ENCODE results near the gene TNFRSF1B.

TNFRSF1B gene

DNA sequence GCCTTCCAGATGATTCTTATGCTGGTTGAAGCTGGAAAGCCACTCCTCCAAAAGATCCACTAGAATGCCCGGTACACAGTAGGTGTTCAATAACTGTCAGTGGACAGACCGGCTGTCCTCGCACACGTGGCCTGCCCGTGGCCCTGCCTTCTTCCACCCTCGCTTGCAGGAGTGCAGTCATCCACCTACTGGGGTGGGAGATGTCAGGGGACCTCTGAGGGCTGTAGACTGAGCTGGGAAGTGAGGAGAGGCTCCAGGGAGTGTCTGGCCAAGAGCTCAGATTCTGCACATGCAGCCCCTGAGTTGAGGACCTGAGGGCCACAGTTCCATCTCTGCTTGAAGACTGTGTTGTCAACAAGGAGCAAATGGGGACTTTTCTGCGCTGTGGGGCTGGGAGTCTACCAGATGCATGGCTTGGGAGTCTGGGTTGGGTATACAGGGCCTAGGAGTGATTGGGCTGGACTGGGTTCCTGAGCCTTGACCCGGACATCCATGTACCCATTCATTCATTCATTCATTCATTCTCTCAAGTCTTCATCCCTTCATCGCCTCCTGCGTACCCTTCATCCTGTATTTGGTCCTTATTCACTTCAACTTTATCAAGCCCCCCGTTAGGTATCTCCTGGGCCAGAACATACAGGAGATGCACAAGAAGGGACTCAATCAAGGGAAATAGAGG, 4.2 kb upstream of the TNFRSF1B start:
- H4K20me1 ChIP-seq (ENCODE audit: insufficient read depth, low read length) = no peaks in the 10 kb centered on the region
- H3K27ac ChIP-seq (ENCODE audit: low read length) = peak overlapping the region; percentile 93
- H2AFZ ChIP-seq (ENCODE audit: low read length) = peak overlapping the region; percentile 71
- H3K4me1 ChIP-seq (ENCODE audit: low read length) = peaks cover 32% of the 10 kb centered on the region
- H3K36me3 ChIP-seq (replicated peaks; ENCODE audit: insufficient read depth, low read length) = no peaks in the 10 kb centered on the region
- H3K4me2 ChIP-seq (ENCODE audit: low read depth, low read length) = peak overlapping the region; percentile 70
- H3F3A ChIP-seq (ENCODE audit: insufficient read depth, low read length) = peaks cover 12% of the 10 kb centered on the region
- no peak for DNase-seq
- no peaks in the 10 kb centered on the region for H3K27me3 ChIP-seq (replicated peaks; ENCODE audit: insufficient read depth, low read length)
- peaks cover 6% of the 10 kb centered on the region for H3K79me2 ChIP-seq (ENCODE audit: low read length)
- H3K9me2 ChIP-seq (replicated peaks; ENCODE audit: insufficient read depth, low read length) = no peaks in the 10 kb centered on the region
- H3K9me3 ChIP-seq (replicated peaks; ENCODE audit: insufficient read depth, low read length) = no peaks in the 10 kb centered on the region
- TF ChIP-seq EZH2 (optimal IDR thresholded peaks at IDR 0.05; ENCODE audit: low read depth, low read length) = no peak
- no peak for TF ChIP-seq EZH2phosphoT487 (IDR thresholded peaks at IDR 0.05; ENCODE audit: low read length)
- TF ChIP-seq, protein P1, sequence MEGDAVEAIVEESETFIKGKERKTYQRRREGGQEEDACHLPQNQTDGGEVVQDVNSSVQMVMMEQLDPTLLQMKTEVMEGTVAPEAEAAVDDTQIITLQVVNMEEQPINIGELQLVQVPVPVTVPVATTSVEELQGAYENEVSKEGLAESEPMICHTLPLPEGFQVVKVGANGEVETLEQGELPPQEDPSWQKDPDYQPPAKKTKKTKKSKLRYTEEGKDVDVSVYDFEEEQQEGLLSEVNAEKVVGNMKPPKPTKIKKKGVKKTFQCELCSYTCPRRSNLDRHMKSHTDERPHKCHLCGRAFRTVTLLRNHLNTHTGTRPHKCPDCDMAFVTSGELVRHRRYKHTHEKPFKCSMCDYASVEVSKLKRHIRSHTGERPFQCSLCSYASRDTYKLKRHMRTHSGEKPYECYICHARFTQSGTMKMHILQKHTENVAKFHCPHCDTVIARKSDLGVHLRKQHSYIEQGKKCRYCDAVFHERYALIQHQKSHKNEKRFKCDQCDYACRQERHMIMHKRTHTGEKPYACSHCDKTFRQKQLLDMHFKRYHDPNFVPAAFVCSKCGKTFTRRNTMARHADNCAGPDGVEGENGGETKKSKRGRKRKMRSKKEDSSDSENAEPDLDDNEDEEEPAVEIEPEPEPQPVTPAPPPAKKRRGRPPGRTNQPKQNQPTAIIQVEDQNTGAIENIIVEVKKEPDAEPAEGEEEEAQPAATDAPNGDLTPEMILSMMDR (IDR thresholded peaks at IDR 0.05; ENCODE audit: low read length) = no peak
- H3K4me3 ChIP-seq (ENCODE audit: low read length) = no peak overlapping the region; the same call in 1 of the 2 replicates
- peak overlapping the region; percentile 42 for H3K9ac ChIP-seq (ENCODE audit: low read length)

GRCh38 chr1:12163210-12163609, 3.6 kb upstream of the TNFRSF1B start:
- Histone ChIP-seq H3K36me3 (replicated peaks; ENCODE audit: insufficient read depth, low read length) (no peaks in the 10 kb centered on the region), H3K9ac (ENCODE audit: low read length) (no peak overlapping the region), H3K27me3 (replicated peaks; ENCODE audit: insufficient read depth, low read length) (no peaks in the 10 kb centered on the region), H3K79me2 (ENCODE audit: low read length) (peaks cover 12% of the 10 kb centered on the region), H3K4me2 (ENCODE audit: low read depth, low read length) (no peak overlapping the region), H2AFZ (ENCODE audit: low read length) (no peak overlapping the region), H3K9me2 (replicated peaks; ENCODE audit: insufficient read depth, low read length) (no peaks in the 10 kb centered on the region), H3K4me1 (ENCODE audit: low read length) (peaks cover 30% of the 10 kb centered on the region), H3K4me3 (ENCODE audit: low read length) (no peak overlapping the region), H3F3A (ENCODE audit: insufficient read depth, low read length) (peaks cover 12% of the 10 kb centered on the region), H4K20me1 (ENCODE audit: insufficient read depth, low read length) (no peaks in the 10 kb centered on the region), H3K9me3 (replicated peaks; ENCODE audit: insufficient read depth, low read length) (no peaks in the 10 kb centered on the region), H3K27ac (ENCODE audit: low read length) (no peak overlapping the region)
- TF ChIP-seq, protein P1 (IDR thresholded peaks at IDR 0.05; ENCODE audit: low read length) = no peak
- TF ChIP-seq EZH2phosphoT487 (IDR thresholded peaks at IDR 0.05; ENCODE audit: low read length) (no peak), EZH2 (optimal IDR thresholded peaks at IDR 0.05; ENCODE audit: low read depth, low read length) (no peak)
- no peak for DNase-seq

DNA sequence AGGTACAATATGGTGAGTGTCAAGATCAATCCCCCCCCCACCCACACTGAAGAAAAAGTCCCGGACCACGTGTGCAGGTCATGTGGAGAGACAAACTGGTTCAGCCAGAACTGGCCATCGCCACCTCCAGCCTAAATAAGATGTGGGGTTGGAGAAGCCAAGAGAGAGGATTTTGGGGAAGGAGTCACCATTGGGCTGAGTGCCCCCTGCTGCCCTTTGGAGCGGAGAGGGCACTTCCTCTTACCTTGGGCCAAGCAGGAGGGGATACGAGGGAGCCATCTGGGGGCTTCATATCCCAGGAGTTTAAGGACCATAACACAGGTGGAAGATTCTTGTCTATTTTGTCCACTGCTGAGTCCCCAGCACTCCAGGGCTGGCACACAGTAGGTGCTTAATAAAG, 2.6 kb upstream of the TNFRSF1B start:
- peaks cover 15% of the 10 kb centered on the region for H3K79me2 ChIP-seq (ENCODE audit: low read length)
- no peak overlapping the region for H3K4me3 ChIP-seq (ENCODE audit: low read length)
- no peak overlapping the region for H3K4me2 ChIP-seq (ENCODE audit: low read depth, low read length)
- H3K27me3 ChIP-seq (replicated peaks; ENCODE audit: insufficient read depth, low read length) = no peaks in the 10 kb centered on the region
- no peaks in the 10 kb centered on the region for H3K9me2 ChIP-seq (replicated peaks; ENCODE audit: insufficient read depth, low read length)
- H3K27ac ChIP-seq (ENCODE audit: low read length) = no peak overlapping the region
- peaks cover 12% of the 10 kb centered on the region for H3F3A ChIP-seq (ENCODE audit: insufficient read depth, low read length)
- no peak for DNase-seq
- no peak overlapping the region for H3K9ac ChIP-seq (ENCODE audit: low read length)
- no peaks in the 10 kb centered on the region for H3K9me3 ChIP-seq (replicated peaks; ENCODE audit: insufficient read depth, low read length)
- H3K4me1 ChIP-seq (ENCODE audit: low read length) = peaks cover 25% of the 10 kb centered on the region
- TF ChIP-seq, protein P1 (IDR thresholded peaks at IDR 0.05; ENCODE audit: low read length) = no peak
- TF ChIP-seq EZH2 (optimal IDR thresholded peaks at IDR 0.05; ENCODE audit: low read depth, low read length) (no peak), EZH2phosphoT487 (IDR thresholded peaks at IDR 0.05; ENCODE audit: low read length) (no peak)
- H4K20me1 ChIP-seq (ENCODE audit: insufficient read depth, low read length) = no peaks in the 10 kb centered on the region
- H2AFZ ChIP-seq (ENCODE audit: low read length) = no peak overlapping the region
- no peaks in the 10 kb centered on the region for H3K36me3 ChIP-seq (replicated peaks; ENCODE audit: insufficient read depth, low read length)
